GM23338 (cell line): Measurements from ENCODE around the gene P2RY12. TPM values are rescaled to one million over a fixed set of nuclear protein-coding genes. Genes with fewer than 3 reads are reported as not detected.

ENCODE experiments used
- ATAC-seq: fragments of 200-7000 bp; cut with Tn5 transposase; 3 replicates; pipeline ENCODE4 v1.9.1; 2020
- DNase-seq: peaks from one replicate; pipeline ENCODE4 v3.0.0-alpha.2; 2015; ENCODE audit warnings: low spot score
- H2AFZ ChIP-seq: fragments of 200-600 bp; sonication (generic); 2 replicates; pipeline ENCODE4 v1.8.0; 2016; ENCODE audit warnings: antibody characterized with exemption, mild to moderate bottlenecking, moderate library complexity
- H3F3A ChIP-seq: fragments of 200-600 bp; sonication (generic); replicated peaks from 2 replicates; pipeline ENCODE4 v1.8.0; 2017; ENCODE audit warnings: antibody characterized with exemption, mixed run types, low read depth
- H3K27ac ChIP-seq: fragments of 200-600 bp; sonication (generic); 2 replicates; pipeline ENCODE4 v1.6.1; 2016; ENCODE audit warnings: low read depth
- H3K27me3 ChIP-seq: fragments of 200-600 bp; sonication (generic); 2 replicates; pipeline ENCODE4 v1.8.0; 2016; ENCODE audit warnings: mild to moderate bottlenecking, mixed run types, moderate library complexity; ENCODE audit not compliant: insufficient read depth
- H3K36me3 ChIP-seq: fragments of 200-600 bp; sonication (generic); 2 replicates; pipeline ENCODE4 v1.8.0; 2016; ENCODE audit warnings: mild to moderate bottlenecking; ENCODE audit not compliant: insufficient read depth
- H3K4me1 ChIP-seq: fragments of 200-600 bp; sonication (generic); 2 replicates; pipeline ENCODE4 v1.8.0; 2016; ENCODE audit warnings: mild to moderate bottlenecking, moderate library complexity; ENCODE audit not compliant: insufficient read depth
- H3K4me2 ChIP-seq: fragments of 200-600 bp; sonication (generic); 2 replicates; pipeline ENCODE4 v1.7.1; 2017; ENCODE audit warnings: mixed run types
- H3K4me3 ChIP-seq: fragments of 200-600 bp; sonication (generic); 2 replicates; pipeline ENCODE4 v1.6.1; 2016; ENCODE audit warnings: mixed run types
- H3K79me2 ChIP-seq: fragments of 200-600 bp; sonication (generic); replicated peaks from 2 replicates; pipeline ENCODE4 v1.8.0; 2017; ENCODE audit warnings: mild to moderate bottlenecking; ENCODE audit not compliant: insufficient read depth
- H3K9me2 ChIP-seq: fragments of 200-600 bp; sonication (generic); 2 replicates; pipeline ENCODE4 v1.8.0; 2017; ENCODE audit not compliant: insufficient read depth
- H4K20me1 ChIP-seq: fragments of 200-600 bp; sonication (generic); replicated peaks from 2 replicates; pipeline ENCODE4 v1.8.0; 2017; ENCODE audit warnings: mild to moderate bottlenecking; ENCODE audit not compliant: insufficient read depth
- H3K27ac Mint-ChIP-seq: 2 replicates; pipeline ENCODE4 v1.8.0; 2020; ENCODE audit warnings: inconsistent platforms, mild to moderate bottlenecking, moderate library complexity, mixed read lengths
- H3K27me3 Mint-ChIP-seq: 3 replicates; pipeline ENCODE4 v1.8.0; 2022; ENCODE audit warnings: low read depth, mild to moderate bottlenecking, moderate library complexity, mixed read lengths, inconsistent platforms; ENCODE audit not compliant: insufficient read depth, poor library complexity
- H3K36me3 Mint-ChIP-seq: 3 replicates; pipeline ENCODE4 v1.8.0; 2021; ENCODE audit warnings: low read depth, mild to moderate bottlenecking, inconsistent platforms, moderate library complexity, mixed read lengths
- H3K4me1 Mint-ChIP-seq: 3 replicates; pipeline ENCODE4 v1.8.0; 2020; ENCODE audit warnings: mild to moderate bottlenecking, inconsistent platforms, mixed read lengths
- H3K4me3 Mint-ChIP-seq: 3 replicates; pipeline ENCODE4 v1.8.0; 2021; ENCODE audit warnings: moderate library complexity, mild to moderate bottlenecking, inconsistent platforms, mixed read lengths
- H3K9me3 Mint-ChIP-seq: 3 replicates; pipeline ENCODE4 v1.8.0; 2020; ENCODE audit warnings: moderate library complexity, mild to moderate bottlenecking, inconsistent platforms, mixed read lengths
- CREB1 ChIP-seq: fragments of 250-450 bp; sonication (Bioruptor Pico); IDR thresholded peaks from 2 replicates; pipeline ENCODE4 v1.5.0; 2020; ENCODE audit warnings: low read depth, mild to moderate bottlenecking, moderate library complexity
- CTCF ChIP-seq, 2 experiments: fragments of 200-600 bp in 1 of 2; sonication (generic) in 1 of 2; conservative IDR thresholded peaks; 2 replicates each; pipeline versions ENCODE4 v1.5.1 to v1.6.1; 2016 to 2017; ENCODE audit warnings: antibody characterized with exemption in 2 of 2, low read depth in 2 of 2, mild to moderate bottlenecking in 2 of 2, moderate library complexity in 1 of 2
- ETS1 ChIP-seq: IDR thresholded peaks from 2 replicates; pipeline ENCODE4 v1.6.1; 2016; ENCODE audit warnings: antibody characterized with exemption
- EZH2 ChIP-seq: fragments of 200-600 bp; sonication (generic); IDR thresholded peaks from one replicate; pipeline ENCODE4 v1.8.0; 2017; ENCODE audit warnings: antibody characterized with exemption, mild to moderate bottlenecking, low read depth; ENCODE audit not compliant: unreplicated experiment
- EZH2phosphoT487 ChIP-seq: fragments of 200-600 bp; sonication (generic); IDR thresholded peaks from one replicate; pipeline ENCODE4 v1.8.1; 2018; ENCODE audit warnings: antibody characterized with exemption; ENCODE audit not compliant: unreplicated experiment
- JUNB ChIP-seq: IDR thresholded peaks from one replicate; pipeline ENCODE4 v1.6.1; 2016; ENCODE audit warnings: antibody characterized with exemption; ENCODE audit not compliant: unreplicated experiment
- NANOG ChIP-seq: IDR thresholded peaks from 2 replicates; pipeline ENCODE4 v1.6.1; 2016; ENCODE audit warnings: antibody characterized with exemption, borderline replicate concordance
- POLR2AphosphoS5 ChIP-seq: IDR thresholded peaks from 2 replicates; pipeline ENCODE4 v1.6.1; 2016; ENCODE audit warnings: antibody characterized with exemption, low read depth
- REST ChIP-seq: IDR thresholded peaks from one replicate; pipeline ENCODE4 v1.6.1; 2018; ENCODE audit warnings: antibody characterized with exemption; ENCODE audit not compliant: unreplicated experiment
- STAT1 ChIP-seq: IDR thresholded peaks from one replicate; pipeline ENCODE4 v1.6.1; 2016; ENCODE audit warnings: antibody characterized with exemption; ENCODE audit not compliant: unreplicated experiment
- ZNF114 ChIP-seq: fragments of 250-450 bp; sonication (Bioruptor Pico); IDR thresholded peaks from 2 replicates; pipeline ENCODE4 v1.5.0; 2020; ENCODE audit warnings: mild to moderate bottlenecking, moderate library complexity
- polyA plus RNA-seq: library from polyadenylated mRNA; unstranded; fragments of >200 nt; fragmentation: Nextera tagmentation; extraction: Ambion mirVana; gene quantifications from 2 replicates; pipeline ENCODE4 v1.2.1, GENCODE V29; 2016
- total RNA-seq: library from RNA; depleted of rRNA; stranded (reverse); fragments of >200 nt; shearing (Covaris generic); gene quantifications from 2 replicates; pipeline ENCODE4 v1.2.3, GENCODE V29; 2014

P2RY12 gene
- total and polyA plus RNA-seq, 2 experiments from 2014 or later, result 1.1 TPM; not detected in 1

GRCh38 chr3:151346292-151346691 lies 38.3 kb downstream of the P2RY12 start (continued):
- TF ChIP-seq REST, result no peak
- TF ChIP-seq POLR2AphosphoS5, result no peak
- no peak for TF ChIP-seq CTCF (conservative IDR thresholded peaks at IDR 0.05; ENCODE audit: low read depth in 2 of 2)

- no peaks in the 10 kb centered on the region for H3K9me3 Mint-ChIP-seq
- H3K36me3 ChIP-seq, result no peaks in the 10 kb centered on the region
- ATAC-seq (no peak), DNase-seq (no peak)
- H3K4me1 Mint-ChIP-seq, result peaks cover 44% of the 10 kb centered on the region
- no peaks in the 10 kb centered on the region for H3F3A ChIP-seq
- no peaks in the 10 kb centered on the region for H3K27me3 ChIP-seq
- peaks cover 37% of the 10 kb centered on the region for H3K4me1 ChIP-seq
- H3K4me3 ChIP-seq, result no peak overlapping the region
- peaks cover 4% of the 10 kb centered on the region for H3K27me3 Mint-ChIP-seq
- H2AFZ ChIP-seq, result no peak overlapping the region
- no peak overlapping the region for H3K27ac ChIP-seq
- no peak overlapping the region for H3K4me3 Mint-ChIP-seq
- H3K4me2 ChIP-seq, result no peak overlapping the region
- no peak overlapping the region for H3K27ac Mint-ChIP-seq
- H3K9me2 ChIP-seq, result no peaks in the 10 kb centered on the region
- no peaks in the 10 kb centered on the region for H4K20me1 ChIP-seq
- no peaks in the 10 kb centered on the region for H3K36me3 Mint-ChIP-seq
- no peaks in the 10 kb centered on the region for H3K79me2 ChIP-seq
- TF ChIP-seq EZH2, result no peak
- no peak for TF ChIP-seq JUNB
- no peak for TF ChIP-seq CREB1
- TF ChIP-seq REST, result no peak
- no peak for TF ChIP-seq CTCF (conservative IDR thresholded peaks at IDR 0.05; ENCODE audit: low read depth in 2 of 2)
- no peak for TF ChIP-seq ZNF114
- TF ChIP-seq POLR2AphosphoS5, result no peak
- no peak for TF ChIP-seq STAT1
- no peak for TF ChIP-seq NANOG
- no peak for TF ChIP-seq ETS1
- TF ChIP-seq EZH2phosphoT487, result no peak
Measured at GRCh38 chr3:151345859-151346258, 38.7 kb downstream of the P2RY12 start.
